ENCODE results near the gene CCDC157.

- no peak for TF ChIP-seq CTCF (IDR thresholded peaks at IDR 0.05; ENCODE audit: insufficient read depth, low read length)
- no peak for TF ChIP-seq POLR2AphosphoS5 (IDR thresholded peaks at IDR 0.05; ENCODE audit: low read depth)
- no peak for TF ChIP-seq REST (IDR thresholded peaks at IDR 0.05; ENCODE audit: insufficient replicate concordance, low read depth)
- no peak for TF ChIP-seq SPI1 (IDR thresholded peaks at IDR 0.05; ENCODE audit: borderline replicate concordance, low read depth)
- no peak for TF ChIP-seq GABPA (IDR thresholded peaks at IDR 0.05; ENCODE audit: low read depth)
Measured at GRCh38 chr22:30313527-30314363, 43.1 kb upstream of the CCDC157 start.
